Breast epithelium (tissue), 4 donors: ENCODE measurements around the gene PKN3. TPM values are rescaled to one million over a fixed set of nuclear protein-coding genes. Genes with fewer than 3 reads are reported as not detected.

Experiments used
- DNase-seq, 2 donors: peaks; one replicate each; pipeline ENCODE4 v3.0.0-alpha.2; 2019; ENCODE audit warnings: low spot score in 2 of 2
- H3K27ac ChIP-seq, 2 donors: fragments of 200-600 bp; sonication (generic) in 1 of 2; one replicate each; pipeline ENCODE4 v1.5.1; 2016 to 2019; ENCODE audit warnings: mild to moderate bottlenecking in 1 of 2
- H3K27me3 ChIP-seq, 2 donors: fragments of 200-600 bp; sonication (generic) in 1 of 2; one replicate each; pipeline versions ENCODE4 v1.5.1 to v1.6.0; 2017 to 2019; ENCODE audit warnings: control low read depth in 1 of 2, mild to moderate bottlenecking in 1 of 2
- H3K36me3 ChIP-seq: fragments of 200-600 bp; one replicate; pipeline ENCODE4 v1.5.1; 2019
- H3K4me1 ChIP-seq, 2 donors: fragments of 200-600 bp; sonication (generic); one replicate each; pipeline ENCODE4 v1.5.1; 2016 to 2019; ENCODE audit warnings: control low read depth in 1 of 2
- H3K4me3 ChIP-seq, 3 donors: fragments of 200-600 bp; sonication (generic); 1 replicate in 2 of 3; 2 replicates in 1 of 3; pipeline ENCODE4 v1.5.1; 2016 to 2019; ENCODE audit warnings: mild to moderate bottlenecking in 3 of 3, moderate library complexity in 2 of 3
- H3K9me3 ChIP-seq, 2 donors: fragments of 200-600 bp; sonication (generic) in 1 of 2; one replicate each; pipeline ENCODE4 v1.5.1; 2016 to 2019; ENCODE audit warnings: control low read depth in 1 of 2
- POLR2A ChIP-seq: fragments of 450-650 bp; IDR thresholded peaks from one replicate; pipeline ENCODE4 v1.6.1; 2016; ENCODE audit warnings: antibody characterized with exemption, mild to moderate bottlenecking, moderate library complexity
- POLR2AphosphoS5 ChIP-seq, 3 donors: sonication (generic); formaldehyde crosslinking; IDR thresholded peaks; one replicate each; pipeline ENCODE4 v1.6.1; 2017; ENCODE audit warnings: antibody characterized with exemption in 3 of 3
- intact Hi-C: fragments of 100-400 bp; cut with DNase I; formaldehyde crosslinking; loops from one replicate; pipeline ENCODE4 v1.15.1; 2023; ENCODE audit warnings: low total_unique reads
- total RNA-seq, 3 donors: library from RNA; depleted of rRNA; stranded (reverse); fragments of >200 nt; gene quantifications; one replicate each; pipeline ENCODE4 v1.1.0, GENCODE V29; 2016
- TF ChIP-seq, protein P1 (sequence below), 3 donors: fragments of 450-650 bp; IDR thresholded peaks; one replicate each; pipeline ENCODE4 v1.5.1; 2016 to 2017; ENCODE audit warnings: antibody characterized with exemption in 3 of 3, mild to moderate bottlenecking in 3 of 3, moderate library complexity in 3 of 3

PKN3 gene
- total RNA-seq, 3 donors from 2014 or later, result 2.6 to 8.5 (median 7.0) TPM

DNA sequence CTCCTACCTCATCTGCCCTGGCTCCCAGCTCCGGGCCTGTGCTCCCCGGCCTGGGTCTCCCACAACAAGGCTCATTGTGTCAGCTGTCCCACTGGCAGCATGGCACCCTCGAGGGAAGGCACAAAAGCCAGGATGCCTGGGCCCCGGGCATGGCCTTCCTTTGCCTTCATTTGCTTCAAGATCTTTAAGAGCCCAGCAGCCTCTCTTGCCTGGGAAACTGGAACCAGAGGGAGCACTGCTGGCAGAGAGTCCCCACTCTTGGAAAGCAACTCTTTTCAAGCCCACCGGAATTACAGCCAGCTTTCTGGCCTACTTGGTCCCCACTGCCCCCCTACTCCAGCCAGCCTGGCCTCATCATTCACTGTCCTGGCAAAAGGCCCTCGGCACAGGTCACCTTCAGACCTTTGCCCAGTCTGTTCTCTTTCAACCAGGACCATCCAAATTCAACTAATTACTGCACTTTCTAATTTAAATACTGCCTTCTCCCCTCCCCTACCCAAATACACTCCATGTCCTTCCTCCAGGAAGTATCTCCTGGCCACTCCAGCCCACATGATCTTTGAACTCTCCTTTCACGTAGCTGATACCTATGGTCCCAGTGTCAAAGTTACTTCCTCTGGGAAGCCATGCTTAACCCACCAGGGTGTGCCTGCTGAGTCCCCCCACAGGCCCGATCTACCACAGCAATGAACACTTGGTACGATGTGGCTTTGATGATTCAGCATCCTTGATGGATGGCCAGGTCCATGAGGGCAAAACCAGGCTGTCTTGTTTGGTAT lies 60.6 kb downstream of the PKN3 start:
- no peaks in the 10 kb centered on the region for H3K36me3 ChIP-seq
- TF ChIP-seq POLR2A, result no peak
- TF ChIP-seq, protein P1, sequence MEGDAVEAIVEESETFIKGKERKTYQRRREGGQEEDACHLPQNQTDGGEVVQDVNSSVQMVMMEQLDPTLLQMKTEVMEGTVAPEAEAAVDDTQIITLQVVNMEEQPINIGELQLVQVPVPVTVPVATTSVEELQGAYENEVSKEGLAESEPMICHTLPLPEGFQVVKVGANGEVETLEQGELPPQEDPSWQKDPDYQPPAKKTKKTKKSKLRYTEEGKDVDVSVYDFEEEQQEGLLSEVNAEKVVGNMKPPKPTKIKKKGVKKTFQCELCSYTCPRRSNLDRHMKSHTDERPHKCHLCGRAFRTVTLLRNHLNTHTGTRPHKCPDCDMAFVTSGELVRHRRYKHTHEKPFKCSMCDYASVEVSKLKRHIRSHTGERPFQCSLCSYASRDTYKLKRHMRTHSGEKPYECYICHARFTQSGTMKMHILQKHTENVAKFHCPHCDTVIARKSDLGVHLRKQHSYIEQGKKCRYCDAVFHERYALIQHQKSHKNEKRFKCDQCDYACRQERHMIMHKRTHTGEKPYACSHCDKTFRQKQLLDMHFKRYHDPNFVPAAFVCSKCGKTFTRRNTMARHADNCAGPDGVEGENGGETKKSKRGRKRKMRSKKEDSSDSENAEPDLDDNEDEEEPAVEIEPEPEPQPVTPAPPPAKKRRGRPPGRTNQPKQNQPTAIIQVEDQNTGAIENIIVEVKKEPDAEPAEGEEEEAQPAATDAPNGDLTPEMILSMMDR (IDR thresholded peaks at IDR 0.05), result no peak
- TF ChIP-seq POLR2AphosphoS5 (IDR thresholded peaks at IDR 0.05), result no peak
- H3K4me3 ChIP-seq, result no peak overlapping the region
- DNase-seq, result no peak
- no peaks in the 10 kb centered on the region for H3K27me3 ChIP-seq
- intact Hi-C loops, result loop anchor here (5.0 kb wide), 1 partner anchor 929 kb away; no protein-coding TSS in a partner anchor
- H3K9me3 ChIP-seq, result no peaks in the 10 kb centered on the region
- no peaks in the 10 kb centered on the region for H3K4me1 ChIP-seq
- no peak overlapping the region for H3K27ac ChIP-seq

- TF ChIP-seq POLR2AphosphoS5 (IDR thresholded peaks at IDR 0.05) (no peak), POLR2A (no peak)
- TF ChIP-seq, protein P1 (IDR thresholded peaks at IDR 0.05), result no peak
- Histone ChIP-seq H3K27me3 (no peaks in the 10 kb centered on the region), H3K27ac (no peak overlapping the region), H3K4me1 (no peaks in the 10 kb centered on the region), H3K36me3 (no peaks in the 10 kb centered on the region), H3K4me3 (no peak overlapping the region), H3K9me3 (no peaks in the 10 kb centered on the region)
- intact Hi-C loops, result loop anchor here (5.0 kb wide), 1 partner anchor 928 kb away; no protein-coding TSS in a partner anchor
- no peak for DNase-seq
Measured at GRCh38 chr9:128764361-128764760, 62.1 kb downstream of the PKN3 start.

DNA sequence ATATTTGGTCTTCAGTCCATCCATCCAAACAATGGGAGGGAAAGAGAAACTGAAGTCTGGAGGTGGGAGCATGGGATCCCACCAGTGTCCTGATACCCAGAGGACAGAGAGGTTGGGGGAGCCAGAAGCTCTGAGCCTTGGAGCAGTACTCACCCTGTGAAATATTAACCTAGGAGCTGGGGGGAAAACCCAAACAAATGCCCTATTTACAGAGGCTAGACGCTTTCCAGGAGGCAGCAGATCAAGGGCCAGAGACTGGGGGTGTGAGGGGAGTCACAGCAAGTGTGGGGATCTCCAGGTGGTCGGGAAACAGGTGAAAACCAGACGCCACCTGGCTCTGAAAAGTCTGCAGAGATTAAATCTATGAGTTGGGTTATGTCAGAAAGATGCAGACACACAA lies 63.2 kb downstream of the PKN3 start:
- no peak for DNase-seq
- peaks cover 0 to 2% of the 10 kb centered on the region in 2 donors for H3K4me1 ChIP-seq
- no peak overlapping the region for H3K27ac ChIP-seq
- H3K9me3 ChIP-seq, result no peaks in the 10 kb centered on the region
- no peaks in the 10 kb centered on the region for H3K27me3 ChIP-seq
- H3K4me3 ChIP-seq, result no peak overlapping the region
- intact Hi-C loops, result no loop called here
- TF ChIP-seq, protein P1 (IDR thresholded peaks at IDR 0.05), result no peak
- TF ChIP-seq POLR2AphosphoS5 (IDR thresholded peaks at IDR 0.05) (no peak), POLR2A (no peak)
- H3K36me3 ChIP-seq, result no peaks in the 10 kb centered on the region

DNA sequence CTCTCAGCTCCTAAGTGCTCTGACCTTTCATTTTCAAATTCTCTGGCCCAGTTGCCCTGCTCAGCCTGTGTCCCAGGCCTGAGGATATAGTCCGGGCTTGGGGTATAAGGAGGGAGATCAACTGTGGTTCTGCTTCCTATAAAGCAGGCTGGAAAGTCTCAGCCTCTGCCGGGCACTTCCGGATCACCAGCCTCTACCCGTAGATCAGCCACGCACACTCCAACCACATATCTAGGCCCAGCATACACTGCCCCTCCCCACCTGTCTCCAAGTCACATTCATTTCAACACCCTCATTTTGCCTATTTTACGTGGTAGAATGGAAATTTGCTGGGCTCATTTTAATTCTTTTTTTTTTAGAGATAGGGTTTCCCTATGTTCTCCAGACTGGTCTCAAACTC lies 66.3 kb downstream of the PKN3 start:
- intact Hi-C loops, result no loop called here
- no peak for TF ChIP-seq POLR2A
- TF ChIP-seq, protein P1 (IDR thresholded peaks at IDR 0.05), result no peak
- no peak for TF ChIP-seq POLR2AphosphoS5 (IDR thresholded peaks at IDR 0.05)

More for the DNA sequence above, 66.3 kb downstream of the PKN3 start:
- Histone ChIP-seq H3K36me3 (no peaks in the 10 kb centered on the region), H3K4me3 (no peak overlapping the region), H3K27me3 (no peaks in the 10 kb centered on the region), H3K4me1 (peaks cover 4 to 6% of the 10 kb centered on the region in 2 donors), H3K27ac (no peak overlapping the region), H3K9me3 (no peaks in the 10 kb centered on the region)
- DNase-seq, result no peak

Other genes starting within 250 kb of the PKN3 start
- 10 to 100 TPM; 23.1 to 27.9 (median 25.1) TPM for gene ODF2, start 246.5 kb upstream of the PKN3 start, total RNA-seq
- 10 to 100 TPM; 22.9 to 31.9 (median 26.7) TPM for gene GLE1, start 197.8 kb upstream of the PKN3 start, total RNA-seq
- gene SPTAN1, start 149.9 kb upstream of the PKN3 start, total RNA-seq, result 100 to 1,000 TPM; 217 to 264 (median 254) TPM
- 10 to 100 TPM; 23.7 to 67.0 (median 54.1) TPM for gene DYNC2I2, start 45.7 kb upstream of the PKN3 start, total RNA-seq
- gene SET, start 13.3 kb upstream of the PKN3 start, total RNA-seq, result 100 to 1,000 TPM; 142 to 168 (median 158) TPM
- gene ZDHHC12, start 21.6 kb downstream of the PKN3 start, total RNA-seq, result 10 to 100 TPM; 15.7 to 33.7 (median 30.2) TPM
- 10 to 100 TPM; 31.2 to 42.9 (median 34.1) TPM for gene ZER1, start 69.4 kb downstream of the PKN3 start, total RNA-seq
- 10 to 100 TPM; 14.4 to 20.0 (median 16.2) TPM for gene TBC1D13, start 84.8 kb downstream of the PKN3 start, total RNA-seq
- gene ENDOG, start 116.0 kb downstream of the PKN3 start, total RNA-seq, result 10 to 100 TPM; 25.6 to 39.7 (median 25.8) TPM
- gene SPOUT1, start 127.3 kb downstream of the PKN3 start, total RNA-seq, result 10 to 100 TPM; 23.0 to 40.0 (median 31.5) TPM
- gene KYAT1, start 179.4 kb downstream of the PKN3 start, total RNA-seq, result 1 to 10 TPM; 3.0 to 7.6 (median 7.2) TPM
- gene LRRC8A, start 179.6 kb downstream of the PKN3 start, total RNA-seq, result 10 to 100 TPM; 26.1 to 52.7 (median 40.6) TPM
- gene PHYHD1, start 218.5 kb downstream of the PKN3 start, total RNA-seq, result 10 to 100 TPM; 24.3 to 67.0 (median 44.8) TPM
- gene DOLK, start 245.1 kb downstream of the PKN3 start, total RNA-seq, result 10 to 100 TPM; 11.1 to 16.2 (median 14.3) TPM
- 10 to 100 TPM; 32.3 to 49.5 (median 36.0) TPM for gene NUP188, start 245.2 kb downstream of the PKN3 start, total RNA-seq